Testis (tissue), 2 donors: ENCODE data around the gene BEND7.

Source experiments
- CTCF ChIP-seq, 3 experiments: fragments of 450-650 bp in 2 of 3; fragments of 200-600 bp in 1 of 3; sonication (generic) in 1 of 3; IDR thresholded peaks; one replicate each; pipeline ENCODE4 v1.5.1; 2016 to 2019; ENCODE audit warnings: antibody characterized with exemption in 3 of 3, mild to moderate bottlenecking in 2 of 3, moderate library complexity in 1 of 3
- POLR2A ChIP-seq: fragments of 450-650 bp; IDR thresholded peaks from one replicate; pipeline ENCODE4 v1.6.1; 2017; ENCODE audit warnings: antibody characterized with exemption, mild to moderate bottlenecking, moderate library complexity

- TF ChIP-seq POLR2A (no peak), CTCF (IDR thresholded peaks at IDR 0.05) (no peak)
Measured at GRCh38 chr10:13462551-13462950, 66.3 kb downstream of the BEND7 start.
